Activated CD4-positive, alpha-beta T cell treated with anti-CD3 and anti-CD28 coated beads for 48 hours (primary cell): Measurements from ENCODE around the gene BRD1.
"Not testable (repeated sequence)": the region's sequence is repeated elsewhere in the genome, so short reads cannot be mapped to it uniquely, and the experiment has no call there.

Experiments used
- DNase-seq: peaks from one replicate; pipeline ENCODE4 v3.0.0-alpha.2; 2020

Gene BRD1

GRCh38 chr22:49781886-49782285 is 45.8 kb downstream of the BRD1 start:
- DNase-seq, result not testable (repeated sequence)

DNA sequence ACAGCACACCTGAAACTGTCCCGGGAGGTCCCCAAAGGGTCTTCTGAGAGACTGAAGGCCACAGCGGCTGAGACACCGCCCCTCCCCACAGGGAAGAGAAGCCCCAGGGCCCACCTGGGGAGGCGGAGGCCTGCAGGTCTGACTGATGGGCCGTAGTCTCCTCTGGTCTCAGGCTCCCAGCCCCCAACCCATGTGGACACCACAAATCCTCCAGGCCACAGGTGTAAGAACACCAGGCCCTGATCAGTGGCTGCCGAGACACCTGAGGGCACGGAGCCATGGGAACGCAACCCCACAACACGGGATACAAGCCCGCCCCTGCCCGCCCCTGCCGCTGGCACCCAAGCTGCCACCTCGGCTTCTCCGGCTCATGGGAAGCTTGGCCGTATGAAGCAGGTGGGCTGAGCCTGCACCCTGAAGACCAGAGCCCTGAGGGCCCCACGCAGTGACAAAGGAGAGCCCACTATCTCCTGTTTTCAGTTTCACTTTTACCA is 46.3 kb downstream of the BRD1 start:
- DNase-seq, result no peak

- no peak for DNase-seq
Observed at GRCh38 chr22:49780698-49781288, 46.9 kb downstream of the BRD1 start.

DNA sequence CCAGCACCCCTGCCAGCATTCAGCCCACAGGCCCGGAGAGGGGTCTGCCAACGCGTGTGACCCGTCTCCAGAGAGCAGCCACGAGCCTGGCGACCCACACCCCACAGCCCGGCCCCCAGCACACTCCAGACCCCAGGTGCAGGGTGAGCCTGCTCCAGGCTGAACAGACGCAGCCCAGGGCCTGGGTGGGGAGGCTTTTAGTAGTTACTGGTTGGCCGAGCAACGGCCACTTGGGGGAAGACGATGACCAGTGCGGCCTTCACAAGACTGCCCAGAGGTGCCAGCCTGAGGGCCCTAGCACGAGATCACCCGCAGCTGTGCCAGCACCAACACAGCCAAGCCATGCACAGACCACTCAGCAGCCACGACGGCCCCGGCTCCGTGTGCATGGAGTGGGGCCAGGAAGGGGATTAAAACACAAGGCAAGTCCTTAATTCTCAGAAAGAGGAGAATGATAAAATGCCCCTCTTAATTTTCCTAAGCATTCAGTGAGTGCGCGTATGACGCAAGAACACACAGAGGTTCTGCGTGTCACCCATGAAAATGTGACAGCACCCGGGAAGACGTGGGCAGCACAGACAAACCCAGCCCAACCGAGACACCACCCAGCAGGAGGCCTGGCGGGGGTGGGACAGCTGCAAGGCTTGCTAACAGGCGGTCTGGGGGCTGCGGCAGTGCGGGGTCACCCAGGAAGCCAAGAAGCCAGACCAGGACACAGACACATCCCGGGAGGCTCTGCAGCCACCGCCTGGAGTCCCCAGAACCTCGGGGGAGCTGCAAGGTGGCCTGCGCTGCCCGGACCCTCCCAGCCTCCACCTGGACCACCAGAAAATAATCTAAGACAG is 47.6 kb downstream of the BRD1 start:
- no peak for DNase-seq

GRCh38 chr22:49779211-49779610 is 48.5 kb downstream of the BRD1 start:
- no peak for DNase-seq

GRCh38 chr22:49777569-49778249 is 50.0 kb downstream of the BRD1 start:
- DNase-seq, result no peak

DNA sequence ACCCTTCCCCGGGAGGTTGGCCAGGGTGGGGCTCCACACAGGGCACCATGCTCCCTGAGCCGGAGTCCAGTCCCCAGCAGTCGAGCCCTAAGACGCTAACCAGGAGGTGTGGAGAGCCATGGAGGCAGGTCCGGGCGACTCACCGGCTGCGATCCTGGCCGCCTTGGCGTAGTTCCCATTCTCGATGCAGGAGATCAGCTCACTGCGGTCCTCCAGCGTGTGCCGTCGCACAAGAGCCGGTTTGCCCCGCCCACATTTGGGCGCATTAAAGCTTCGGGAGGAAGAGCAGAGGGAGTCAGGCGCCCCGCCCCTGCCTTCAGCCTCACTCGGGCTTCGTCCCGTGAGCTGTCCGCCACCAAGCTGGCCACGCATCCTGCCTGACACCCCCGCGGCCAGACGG is 50.8 kb downstream of the BRD1 start:
- no peak for DNase-seq

- DNase-seq, result no peak
Observed at GRCh38 chr22:49775867-49776511, 51.7 kb downstream of the BRD1 start.

DNA sequence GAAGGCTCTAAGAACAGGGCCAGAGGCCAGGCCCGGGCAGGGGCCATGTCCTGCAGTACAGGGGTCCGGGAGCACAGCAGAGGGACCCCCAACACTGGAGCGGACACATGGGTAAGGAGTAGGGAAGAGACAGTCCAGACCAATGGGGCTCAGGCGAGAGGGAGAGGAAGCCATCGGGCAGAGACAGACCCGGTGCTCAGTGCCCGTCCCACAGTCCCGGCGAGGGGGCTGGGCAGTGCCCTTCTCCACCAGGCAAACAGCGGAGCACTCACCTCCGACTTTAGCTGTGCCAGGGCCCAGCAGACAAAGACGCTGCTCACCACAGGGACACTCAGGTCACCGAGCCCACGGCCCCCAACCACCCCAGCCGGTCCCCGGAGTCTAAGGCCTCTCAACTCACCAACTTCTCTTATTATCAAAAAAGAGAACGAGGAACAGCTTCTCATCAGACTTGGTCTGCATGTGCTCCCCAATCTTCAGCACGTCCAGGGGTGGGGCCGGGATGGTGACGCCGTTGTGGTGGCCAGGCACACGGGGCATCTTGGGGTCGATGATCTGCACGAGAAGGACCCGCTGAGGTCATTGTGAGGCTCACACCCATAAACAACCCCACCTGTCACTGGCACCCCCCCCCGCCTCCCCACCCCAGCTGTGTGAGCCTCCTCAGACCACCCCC is 52.3 kb downstream of the BRD1 start:
- DNase-seq, result no peak

GRCh38 chr22:49774499-49775151 is 53.0 kb downstream of the BRD1 start:
- no peak for DNase-seq

- no peak for DNase-seq
Observed at GRCh38 chr22:49774046-49774445, 53.6 kb downstream of the BRD1 start.

DNA sequence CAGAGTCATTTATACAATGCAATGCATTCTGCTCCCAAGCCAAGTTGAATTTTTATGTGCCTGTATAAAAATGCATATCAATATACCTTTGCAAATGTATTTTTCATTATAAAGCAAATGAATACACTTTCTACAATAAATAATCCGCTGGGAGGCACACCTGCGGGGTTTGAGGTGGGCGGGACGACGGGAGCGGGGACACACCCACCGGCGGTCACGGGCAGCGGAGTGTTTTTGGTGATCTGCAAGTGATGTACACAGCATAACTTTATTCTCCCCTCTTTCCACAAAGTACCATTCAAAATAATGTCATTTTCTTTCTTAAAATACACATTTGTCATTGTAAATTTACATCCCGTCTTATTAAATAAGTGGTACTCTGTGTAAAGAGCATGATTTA is 54.1 kb downstream of the BRD1 start:
- no peak for DNase-seq

DNA sequence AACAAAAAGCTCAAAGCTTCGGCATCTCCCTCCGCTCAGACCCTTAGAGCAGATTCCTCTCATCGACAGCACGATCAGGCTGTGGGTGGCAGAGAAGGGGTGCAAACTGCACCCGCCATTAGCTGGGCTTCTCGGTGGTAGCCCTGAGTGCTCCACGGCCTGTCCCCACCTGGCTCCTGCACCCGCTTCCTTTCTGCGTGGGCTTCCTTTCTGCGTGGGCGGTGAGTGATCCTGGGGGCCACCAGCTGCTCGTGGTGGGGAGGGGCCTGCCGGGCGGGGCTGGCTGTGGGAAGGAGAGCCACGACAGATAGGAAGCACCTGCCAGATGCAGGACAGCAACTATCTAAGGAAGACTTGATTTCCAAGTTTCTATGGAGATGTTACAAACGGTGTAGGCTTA is 55.0 kb downstream of the BRD1 start:
- DNase-seq, result no peak

- DNase-seq, result no peak
Observed at GRCh38 chr22:49771266-49772065, 56.2 kb downstream of the BRD1 start.

DNA sequence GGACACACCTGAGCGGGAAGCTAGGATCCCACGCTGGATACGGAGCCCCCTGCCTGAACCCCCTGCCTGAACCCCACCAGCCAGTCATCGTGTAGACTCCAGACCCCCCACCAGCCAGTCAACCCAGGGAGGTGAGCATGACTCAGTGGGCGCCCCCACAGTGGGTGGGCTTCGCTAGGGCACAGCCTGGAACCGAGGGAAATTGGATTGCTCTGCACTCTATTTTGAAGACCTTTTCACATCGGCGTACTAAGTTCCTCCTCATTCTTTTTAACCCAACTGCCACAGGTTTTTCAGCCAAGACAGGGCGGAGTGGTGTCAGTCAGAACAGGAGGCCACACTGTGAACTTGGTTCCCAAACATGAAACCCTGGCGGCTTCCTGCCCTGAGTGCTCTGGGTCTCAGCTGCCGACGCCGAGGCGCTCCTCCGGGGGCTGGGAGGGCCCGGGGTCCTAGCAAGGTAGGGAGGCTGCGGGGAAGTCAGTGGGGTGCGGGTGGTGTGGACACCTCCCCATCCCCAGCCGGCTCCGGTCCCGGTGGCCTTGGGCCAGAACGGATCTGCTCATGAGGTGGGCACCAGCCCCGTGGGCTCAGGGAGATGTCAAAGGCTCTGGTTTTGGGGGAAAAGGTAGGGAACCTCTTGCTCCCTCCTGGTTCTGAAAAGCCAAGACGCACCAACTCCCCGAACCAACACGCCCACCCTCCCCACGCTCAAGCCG is 57.0 kb downstream of the BRD1 start:
- no peak for DNase-seq

DNA sequence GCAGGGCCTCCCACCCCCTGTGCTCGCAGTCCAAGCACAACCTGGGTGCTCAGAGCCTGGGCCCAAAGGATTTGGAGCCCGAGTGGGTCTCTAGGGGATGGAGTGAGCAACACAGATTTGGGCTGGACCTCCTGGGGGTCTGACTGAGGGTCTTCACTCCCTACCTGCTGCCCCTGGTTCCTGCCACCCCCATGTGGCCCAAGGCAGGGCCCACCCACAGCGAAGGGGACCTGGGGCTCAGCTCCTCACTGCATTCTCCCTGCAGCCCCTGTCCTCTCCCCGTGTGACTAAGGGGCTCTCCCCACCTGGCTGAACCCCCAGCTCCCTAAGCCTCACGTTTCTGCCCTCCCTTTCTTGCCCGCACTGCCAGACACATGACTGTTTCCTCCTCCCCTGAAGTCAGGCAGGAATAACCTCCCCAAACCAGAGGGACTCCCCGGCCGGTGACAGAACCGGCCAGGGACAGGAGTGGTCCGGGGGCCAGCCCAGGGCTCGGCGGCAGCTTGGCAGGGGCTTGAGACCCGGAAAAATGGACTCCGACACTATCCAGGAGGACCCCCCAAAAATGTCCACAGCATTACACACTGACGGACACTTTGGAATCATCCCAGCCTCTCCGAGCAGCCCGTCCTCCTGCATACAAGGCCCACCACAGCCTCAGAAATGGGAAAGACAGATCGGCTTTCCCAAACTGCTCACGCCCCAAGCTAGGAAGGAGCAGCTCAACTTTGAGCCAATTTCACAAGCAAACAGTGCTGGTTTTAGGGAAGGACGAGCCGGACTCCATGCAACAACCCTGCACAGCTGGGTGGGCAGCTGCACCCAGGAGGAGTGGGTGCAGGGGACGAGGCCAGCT is 57.8 kb downstream of the BRD1 start:
- no peak for DNase-seq

DNA sequence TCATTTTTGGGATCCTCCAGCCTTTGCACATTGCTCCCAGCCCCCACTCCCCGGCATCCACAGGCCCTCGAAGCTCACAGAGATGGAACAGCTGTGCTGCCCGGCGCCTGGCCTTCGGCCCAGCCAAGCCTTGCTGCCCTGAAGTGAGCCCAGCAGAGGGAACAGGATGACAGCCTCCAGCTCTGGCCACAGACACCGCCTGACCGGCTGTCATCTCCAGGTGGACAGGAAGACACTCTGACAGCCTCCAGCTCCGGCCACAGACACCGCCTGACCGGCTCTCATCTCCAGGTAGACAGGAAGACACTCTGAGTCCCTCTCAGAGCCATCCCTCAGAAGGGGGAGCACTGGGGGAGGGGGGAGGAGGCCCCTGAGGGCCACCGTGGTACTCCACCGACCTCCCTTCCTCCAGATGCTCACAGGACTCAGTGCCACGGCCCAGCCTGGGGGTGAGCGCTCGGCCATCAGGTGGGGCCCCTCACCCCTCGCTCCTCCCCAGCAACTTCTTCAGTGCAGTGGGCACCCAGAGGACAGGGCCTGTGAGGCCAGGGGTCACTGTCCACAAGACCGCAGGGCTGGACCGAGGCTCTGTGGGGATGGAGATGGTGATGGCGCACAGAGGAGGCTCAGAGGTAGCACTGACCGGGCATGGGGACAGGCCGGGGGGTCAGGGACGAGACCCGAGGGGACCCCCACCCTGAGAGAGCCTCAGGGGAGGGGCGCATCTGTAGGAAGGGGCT is 58.6 kb downstream of the BRD1 start:
- DNase-seq, result no peak

DNA sequence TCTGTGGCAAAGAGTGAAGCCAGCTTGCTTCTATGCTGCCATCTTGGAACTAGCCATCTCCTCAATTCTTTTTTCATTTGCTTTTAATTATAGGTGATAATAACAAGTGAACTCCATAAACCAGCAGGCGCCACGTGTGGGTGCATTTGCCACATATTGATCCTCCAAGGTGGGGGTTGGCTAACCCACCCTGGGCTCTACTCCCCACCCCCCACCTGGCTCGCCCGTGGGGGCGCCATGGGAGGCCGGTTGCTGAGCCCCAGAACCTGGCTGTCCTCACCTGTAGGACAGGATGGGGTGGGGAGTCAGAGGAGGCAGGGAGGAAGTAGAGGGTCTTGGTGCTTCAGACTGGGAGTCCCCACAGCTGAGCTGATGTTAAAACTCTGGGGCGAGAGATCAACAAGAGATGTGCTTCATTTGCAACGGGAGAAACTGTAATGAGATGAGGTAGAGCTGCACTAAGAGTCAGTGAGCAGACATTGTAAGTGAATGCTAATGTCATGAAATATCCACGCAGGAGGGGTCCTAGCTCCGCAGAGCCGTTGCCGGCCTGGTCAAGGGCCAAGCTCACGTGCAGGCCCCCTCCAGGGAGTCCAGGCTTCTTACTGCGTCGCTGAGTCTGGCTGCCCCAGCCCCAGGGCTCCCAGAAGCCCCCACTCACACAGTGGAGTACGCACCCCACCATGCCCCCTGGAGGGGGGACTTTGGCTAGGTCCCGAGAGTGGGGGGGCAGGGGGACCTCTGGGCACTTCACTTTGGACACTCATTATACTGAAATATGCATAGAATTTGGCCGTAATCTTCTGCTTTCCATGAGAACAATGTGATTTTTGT is 59.4 kb downstream of the BRD1 start:
- DNase-seq, result no peak
